Activated T-cell treated with anti-CD3 and anti-CD28 coated beads, Interleukin-2, amount 50 U/mL, for 1 hour (primary cell): Measurements from ENCODE around the gene SLC25A12.

ENCODE experiments used
- DNase-seq: peaks from one replicate; pipeline ENCODE4 v3.0.0-alpha.2; 2020

Gene SLC25A12

DNA sequence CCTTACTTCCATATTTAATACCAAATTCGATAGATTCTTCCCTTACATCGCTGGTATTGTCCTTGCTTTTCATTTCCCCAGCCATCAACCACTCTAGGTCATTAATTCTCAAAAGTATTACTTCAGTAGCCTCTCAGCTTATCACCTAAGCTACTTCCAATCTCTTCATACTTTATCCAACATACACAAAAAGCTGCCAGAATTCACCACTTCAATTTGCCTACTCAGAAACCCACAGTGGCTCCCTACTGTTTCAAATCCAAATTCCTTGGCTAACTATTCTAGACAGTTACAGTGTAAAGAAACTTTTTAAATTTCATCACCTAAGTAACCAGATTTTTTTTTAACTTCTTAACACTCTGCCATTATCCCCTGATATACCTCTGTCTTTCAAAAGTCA is 4.7 kb downstream of the SLC25A12 start:
- no peak for DNase-seq

- no peak for DNase-seq
Observed at GRCh38 chr2:171883275-171883893, 10.7 kb downstream of the SLC25A12 start.

- DNase-seq = no peak
Observed at GRCh38 chr2:171882089-171882769, 11.8 kb downstream of the SLC25A12 start.

DNA sequence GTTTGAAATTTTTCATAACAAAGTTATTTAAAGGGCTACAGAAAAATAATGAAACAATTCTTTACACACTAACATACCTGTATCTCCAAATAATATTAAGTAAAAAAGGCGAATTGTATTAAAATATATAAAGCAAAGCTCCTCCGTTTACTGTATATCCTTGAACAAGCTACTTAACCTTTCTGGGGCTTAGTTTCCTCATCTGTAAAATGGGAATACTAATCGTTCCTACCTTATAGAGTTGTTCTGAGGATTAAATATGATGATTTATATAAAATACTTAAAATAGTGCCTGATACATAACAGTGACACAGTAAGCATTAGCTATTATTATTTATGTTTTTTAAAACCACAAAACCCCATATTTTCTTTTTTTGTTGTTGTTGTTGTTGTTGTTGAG is 13.3 kb downstream of the SLC25A12 start:
- DNase-seq = no peak

GRCh38 chr2:171879865-171880264 is 14.2 kb downstream of the SLC25A12 start:
- no peak for DNase-seq

DNA sequence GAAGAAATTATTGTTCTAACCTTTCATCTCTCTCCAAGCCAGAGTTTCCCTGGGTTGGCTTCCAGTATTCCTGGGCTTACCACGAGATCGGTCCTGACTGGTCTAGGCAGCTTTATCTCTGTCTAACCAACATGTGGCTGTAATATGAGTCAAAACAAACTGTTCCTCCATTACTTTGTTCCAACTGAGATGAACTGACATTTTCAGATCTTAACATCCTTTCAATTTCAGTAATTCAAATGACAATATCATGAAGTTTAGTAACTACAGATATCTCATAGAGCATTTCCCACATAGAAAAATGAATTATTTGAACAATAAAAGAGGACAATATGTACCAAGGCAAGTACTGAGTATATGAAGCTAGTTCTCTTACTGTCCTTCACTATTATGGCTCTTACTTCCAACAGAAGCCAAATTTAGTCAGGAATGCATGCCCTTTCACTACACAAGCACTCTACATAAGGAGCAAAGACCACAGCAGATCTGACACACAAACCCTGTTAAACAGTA is 15.5 kb downstream of the SLC25A12 start:
- DNase-seq = no peak

DNA sequence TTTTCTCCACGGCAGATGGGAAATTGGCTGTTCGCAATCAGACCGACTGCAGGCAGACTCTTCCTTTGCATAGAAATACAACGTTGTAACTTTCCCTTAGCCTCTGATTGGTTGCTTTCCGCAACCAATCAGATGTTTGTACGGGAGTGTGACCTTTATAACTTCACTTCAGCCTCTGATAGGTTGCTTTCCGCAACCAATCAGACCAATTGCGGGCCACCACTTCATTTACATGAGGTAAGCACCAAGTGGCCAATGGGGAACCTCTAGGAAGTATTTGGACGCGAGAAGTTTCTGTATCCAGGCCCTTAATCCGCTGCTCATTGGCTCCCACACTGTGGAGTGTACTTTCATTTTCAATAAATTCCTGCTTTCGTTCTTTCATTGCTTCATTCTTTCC is 19.1 kb downstream of the SLC25A12 start:
- no peak for DNase-seq

- DNase-seq = no peak
Observed at GRCh38 chr2:171874517-171874916, 19.5 kb downstream of the SLC25A12 start.

DNA sequence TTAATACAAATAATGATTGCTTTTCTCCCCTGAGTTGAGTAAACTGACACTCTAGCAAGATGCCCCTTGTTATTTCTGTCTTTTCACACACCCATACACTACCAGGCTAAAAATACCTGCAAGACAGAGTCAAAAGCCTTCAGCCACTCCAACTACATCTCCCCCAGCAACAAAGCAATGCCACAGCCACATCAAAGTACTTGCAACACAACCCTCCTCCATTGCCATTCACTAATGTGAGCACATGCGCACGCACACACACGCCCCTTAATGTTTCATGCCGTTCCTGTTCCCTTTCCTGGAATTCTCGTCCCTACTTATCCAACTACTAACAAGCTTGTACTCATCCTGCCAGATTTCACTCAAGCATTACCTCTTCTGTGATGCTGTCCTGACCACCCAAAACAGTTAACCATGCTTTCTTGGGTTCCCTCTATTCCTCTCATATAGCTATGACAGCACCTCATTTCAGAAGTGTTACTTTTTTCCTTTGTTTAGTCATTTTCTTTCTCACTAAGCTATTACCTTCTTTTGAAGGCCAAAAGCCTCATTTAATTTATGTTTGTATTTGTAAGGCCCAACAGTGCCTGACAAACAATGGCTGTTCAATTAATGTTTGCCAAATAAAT is 29.6 kb downstream of the SLC25A12 start:
- DNase-seq = no peak

DNA sequence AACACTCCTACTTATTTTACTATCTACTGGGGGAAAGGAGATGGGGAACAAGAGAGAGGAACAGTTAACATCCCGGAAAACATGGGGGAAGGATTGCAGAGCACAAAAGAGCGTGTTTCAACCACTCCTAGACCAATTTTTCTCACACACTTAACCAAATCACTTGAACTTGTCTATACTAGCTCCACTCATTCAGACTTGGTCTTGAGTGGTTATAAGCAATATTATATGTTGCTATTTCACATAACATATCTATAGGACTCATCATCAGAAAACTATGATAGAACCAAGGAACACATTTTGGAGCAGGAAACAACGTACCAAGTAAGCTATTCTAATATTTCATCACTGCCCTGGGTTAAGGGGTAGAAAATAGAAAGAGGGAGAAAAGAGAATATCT is 31.5 kb downstream of the SLC25A12 start:
- DNase-seq = no peak

GRCh38 chr2:171858397-171858958 is 35.6 kb downstream of the SLC25A12 start:
- no peak for DNase-seq

DNA sequence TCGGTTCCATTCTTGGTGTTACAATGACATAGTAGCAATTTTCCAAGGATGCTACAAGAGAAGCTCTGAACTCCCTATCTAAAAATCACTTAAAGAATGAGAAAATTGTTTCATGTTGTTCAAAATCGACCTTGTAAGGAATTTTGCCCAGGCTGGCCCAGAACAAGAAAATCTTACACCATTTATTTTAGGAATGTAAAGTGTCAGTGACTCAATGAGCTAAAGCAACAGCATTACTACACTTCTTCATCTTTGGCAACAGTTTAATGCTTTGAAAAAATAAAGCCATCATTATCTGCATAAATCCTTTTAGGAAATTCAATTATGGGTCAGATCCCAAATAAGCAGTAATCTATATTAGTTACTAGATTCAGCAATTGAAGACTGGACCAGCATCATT is 38.6 kb downstream of the SLC25A12 start:
- no peak for DNase-seq

- no peak for DNase-seq
Observed at GRCh38 chr2:171852366-171852888, 41.6 kb downstream of the SLC25A12 start.

DNA sequence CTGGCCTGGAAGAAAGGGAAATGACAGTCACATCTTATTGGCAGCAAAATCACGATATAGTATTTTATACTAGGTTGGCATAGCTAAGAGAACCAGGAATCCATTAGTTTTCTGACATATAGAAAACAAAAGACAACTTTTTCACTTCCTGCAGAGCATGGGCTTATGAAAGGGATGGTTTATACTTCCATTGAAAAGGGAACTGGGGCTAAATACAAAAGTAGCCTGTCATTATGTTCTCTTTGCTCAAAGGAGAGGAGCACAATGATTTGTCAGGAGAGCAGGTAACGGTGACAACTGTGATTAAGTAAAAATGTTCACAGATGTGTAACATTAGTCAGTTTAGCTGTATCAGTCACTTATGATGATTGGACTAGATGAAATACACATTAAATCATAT is 46.4 kb downstream of the SLC25A12 start:
- no peak for DNase-seq

DNA sequence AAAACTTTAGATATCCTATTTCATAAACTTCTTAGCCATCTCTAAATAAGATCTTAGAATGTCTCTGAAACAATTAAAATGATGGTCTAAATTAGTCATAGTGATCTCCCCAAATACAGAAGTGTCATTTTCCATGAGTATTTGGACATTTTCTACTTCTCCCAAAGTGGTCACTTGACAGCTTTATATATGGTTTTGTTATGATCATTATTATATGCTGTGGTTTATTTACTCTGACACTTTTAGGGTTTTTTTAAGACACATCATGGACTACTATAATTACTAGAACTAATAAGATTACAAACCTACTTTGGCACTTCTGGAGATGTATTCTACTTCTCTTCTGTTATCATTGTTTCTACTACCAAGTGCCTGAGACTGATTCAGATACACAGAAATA is 47.1 kb downstream of the SLC25A12 start:
- no peak for DNase-seq

DNA sequence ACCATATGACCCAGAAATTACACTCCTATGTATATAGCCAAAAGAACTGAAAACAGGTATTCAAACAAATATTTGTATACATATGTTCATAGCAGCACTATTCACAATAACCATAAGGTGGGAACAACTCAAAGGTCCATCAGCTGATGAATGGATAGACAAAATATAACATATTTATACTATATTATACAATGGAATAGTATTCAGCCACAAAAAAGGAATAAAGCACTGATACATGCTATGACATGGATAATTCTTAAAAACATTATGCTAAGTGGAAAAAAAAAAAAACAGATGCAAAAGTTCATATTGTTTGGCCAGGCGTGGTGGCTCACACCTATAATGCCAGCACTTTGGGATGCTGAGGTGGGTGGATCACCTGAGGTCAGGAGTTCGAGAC is 52.0 kb downstream of the SLC25A12 start:
- no peak for DNase-seq

DNA sequence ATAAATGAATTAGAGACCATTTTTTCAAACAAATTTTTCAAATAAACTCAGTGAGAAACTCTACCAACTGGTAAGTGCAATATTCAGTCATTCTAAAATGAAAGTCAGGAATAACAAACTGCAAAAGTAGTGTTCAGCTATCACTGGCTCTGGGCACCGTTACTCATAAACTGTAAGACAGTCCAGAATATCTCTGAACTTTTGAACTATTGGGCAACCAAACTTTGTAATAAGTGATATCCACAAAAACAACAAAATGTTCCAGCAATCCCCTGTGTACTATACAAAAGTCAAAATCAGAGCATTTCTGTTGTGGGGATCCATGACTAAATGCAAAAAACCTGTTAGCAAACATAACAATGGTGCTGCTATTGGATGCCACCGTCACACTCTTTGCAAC is 56.3 kb downstream of the SLC25A12 start:
- no peak for DNase-seq

GRCh38 chr2:171836146-171836910 is 57.7 kb downstream of the SLC25A12 start:
- DNase-seq = no peak

GRCh38 chr2:171835386-171835785 is 58.7 kb downstream of the SLC25A12 start:
- no peak for DNase-seq

GRCh38 chr2:171834286-171834685 is 59.8 kb downstream of the SLC25A12 start:
- DNase-seq = no peak

DNA sequence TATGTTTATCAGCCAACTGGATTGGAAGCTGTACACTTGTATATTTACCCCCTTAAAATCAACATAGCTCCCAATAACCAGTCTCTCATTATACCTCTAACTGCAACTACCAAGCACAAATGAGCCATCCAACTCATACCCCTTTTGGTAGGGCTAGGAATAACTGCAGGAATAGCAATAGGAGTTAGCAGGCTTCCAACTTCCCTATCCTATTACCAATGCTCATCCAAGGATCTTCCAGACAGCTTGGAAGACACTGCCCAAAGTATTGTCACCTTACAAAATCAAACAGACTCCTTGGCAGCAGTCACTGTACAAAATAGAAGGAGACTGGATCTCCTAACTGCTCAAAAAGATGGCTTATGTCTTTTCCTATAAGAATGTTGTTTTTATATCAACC is 61.6 kb downstream of the SLC25A12 start:
- DNase-seq = no peak

- DNase-seq = no peak
Observed at GRCh38 chr2:171830039-171830438, 64.0 kb downstream of the SLC25A12 start.

- no peak for DNase-seq
Observed at GRCh38 chr2:171824086-171824485, 70.0 kb downstream of the SLC25A12 start.
